GM12891 (cell line): ENCODE data around the gene CALCB.

Experiments used
- POLR2A ChIP-seq: IDR thresholded peaks from 2 replicates; pipeline ENCODE4 v1.6.1; 2011; ENCODE audit warnings: low read depth, low read length, control low read depth
- POLR2AphosphoS5 ChIP-seq: IDR thresholded peaks from 2 replicates; pipeline ENCODE4 v1.6.1; 2011; ENCODE audit warnings: low read depth, low read length, control low read depth
- POU2F2 ChIP-seq: IDR thresholded peaks from 2 replicates; pipeline ENCODE4 v1.6.1; 2011; ENCODE audit warnings: low read depth, mild to moderate bottlenecking, control low read depth, low read length, moderate library complexity
- SPI1 ChIP-seq: IDR thresholded peaks from 2 replicates; pipeline ENCODE4 v1.6.1; 2011; ENCODE audit warnings: low read depth, low read length, control low read depth
- TAF1 ChIP-seq: IDR thresholded peaks from 2 replicates; pipeline ENCODE4 v1.6.1; 2011; ENCODE audit warnings: low read depth, low read length, control low read depth

GRCh38 chr11:15127341-15127740 lies 53.9 kb downstream of the CALCB start:
- TF ChIP-seq TAF1 (no peak), SPI1 (no peak), POLR2A (no peak), POU2F2 (no peak), POLR2AphosphoS5 (no peak)
